Loucy (cell line): ENCODE results near the gene JPH3.

Experiments
- H2AFZ ChIP-seq: fragments of 200-600 bp; sonication (generic); 2 replicates; pipeline ENCODE4 v1.6.0; 2016; ENCODE audit warnings: antibody characterized with exemption, mild to moderate bottlenecking, low read length, moderate library complexity
- H3F3A ChIP-seq: fragments of 200-600 bp; 2 replicates; pipeline ENCODE4 v1.6.0; 2016; ENCODE audit warnings: antibody characterized with exemption, low read depth, mild to moderate bottlenecking
- H3K27me3 ChIP-seq: fragments of 200-600 bp; sonication (generic); 2 replicates; pipeline ENCODE4 v1.6.1; 2014; ENCODE audit warnings: low read length, mild to moderate bottlenecking; ENCODE audit not compliant: insufficient read depth, poor library complexity, severe bottlenecking
- H3K36me3 ChIP-seq: fragments of 200-600 bp; sonication (generic); 2 replicates; pipeline ENCODE4 v1.6.1; 2016; ENCODE audit warnings: low read length; ENCODE audit not compliant: insufficient read depth
- H3K4me1 ChIP-seq: fragments of 200-600 bp; sonication (generic); 2 replicates; pipeline ENCODE4 v1.5.1; 2014; ENCODE audit warnings: low read length, mild to moderate bottlenecking; ENCODE audit not compliant: insufficient read depth, poor library complexity, severe bottlenecking
- H3K4me2 ChIP-seq: fragments of 200-600 bp; sonication (generic); 2 replicates; pipeline ENCODE4 v1.6.0; 2014; ENCODE audit warnings: antibody characterized with exemption, low read length, low read depth, mild to moderate bottlenecking; ENCODE audit not compliant: poor library complexity, severe bottlenecking
- H3K4me3 ChIP-seq: fragments of 200-600 bp; sonication (generic); 2 replicates; pipeline ENCODE4 v1.5.1; 2014; ENCODE audit warnings: low read length, mild to moderate bottlenecking, mixed read lengths; ENCODE audit not compliant: poor library complexity, severe bottlenecking
- H3K79me2 ChIP-seq: fragments of 200-600 bp; sonication (generic); 2 replicates; pipeline ENCODE4 v1.6.1; 2014; ENCODE audit warnings: low read length; ENCODE audit not compliant: insufficient read depth
- H3K9ac ChIP-seq: fragments of 200-600 bp; sonication (generic); 2 replicates; pipeline ENCODE4 v1.6.0; 2014; ENCODE audit warnings: mild to moderate bottlenecking, low read depth, low read length, moderate library complexity; ENCODE audit not compliant: poor library complexity, severe bottlenecking
- H3K9me2 ChIP-seq: fragments of 200-600 bp; sonication (generic); replicated peaks from 2 replicates; pipeline ENCODE4 v1.6.1; 2016; ENCODE audit warnings: low read depth, low read length, mixed read lengths
- H3K9me3 ChIP-seq: fragments of 200-600 bp; sonication (generic); 2 replicates; pipeline ENCODE4 v1.6.1; 2014; ENCODE audit warnings: mild to moderate bottlenecking, antibody characterized with exemption, low read length, low read depth; ENCODE audit not compliant: insufficient read depth
- H4K20me1 ChIP-seq: fragments of 200-600 bp; sonication (generic); 2 replicates; pipeline ENCODE4 v1.6.0; 2014; ENCODE audit warnings: antibody characterized with exemption, low read length, mild to moderate bottlenecking; ENCODE audit not compliant: insufficient read depth, poor library complexity, severe bottlenecking
- CTCF ChIP-seq: fragments of 200-600 bp; sonication (generic); conservative IDR thresholded peaks from 2 replicates; pipeline ENCODE4 v1.5.1; 2014; ENCODE audit warnings: mild to moderate bottlenecking, antibody characterized with exemption, low read length
- EZH2phosphoT487 ChIP-seq: fragments of 200-600 bp; IDR thresholded peaks from 2 replicates; pipeline ENCODE4 v1.6.1; 2018; ENCODE audit warnings: antibody characterized with exemption, mild to moderate bottlenecking, moderate library complexity, borderline replicate concordance

JPH3 gene

GRCh38 chr16:87740441-87740840 lies 138.1 kb downstream of the JPH3 start:
- no peaks in the 10 kb centered on the region; the same call in 1 of the 2 replicates for H3K79me2 ChIP-seq
- no peaks in the 10 kb centered on the region for H3K4me1 ChIP-seq
- H3K36me3 ChIP-seq, result peaks cover 12% of the 10 kb centered on the region; the same call in 1 of the 2 replicates
- no peak overlapping the region for H2AFZ ChIP-seq
- no peak overlapping the region for H3K4me3 ChIP-seq
- no peaks in the 10 kb centered on the region for H3F3A ChIP-seq
- no peak overlapping the region for H3K9ac ChIP-seq
- TF ChIP-seq EZH2phosphoT487 (no peak), CTCF (no peak)
- H3K9me3 ChIP-seq, result no peaks in the 10 kb centered on the region
- no peaks in the 10 kb centered on the region for H3K9me2 ChIP-seq
- no peak overlapping the region for H3K4me2 ChIP-seq
- no peaks in the 10 kb centered on the region for H4K20me1 ChIP-seq
- H3K27me3 ChIP-seq, result no peaks in the 10 kb centered on the region

- Histone ChIP-seq H3K9me2 (no peaks in the 10 kb centered on the region), H3K4me2 (no peak overlapping the region), H3K9me3 (no peaks in the 10 kb centered on the region), H3K27me3 (no peaks in the 10 kb centered on the region), H3K36me3 (peaks cover 14% of the 10 kb centered on the region; the same call in 1 of the 2 replicates), H3K4me1 (no peaks in the 10 kb centered on the region), H3K79me2 (no peaks in the 10 kb centered on the region; the same call in 1 of the 2 replicates), H3K9ac (no peak overlapping the region), H4K20me1 (no peaks in the 10 kb centered on the region), H3F3A (no peaks in the 10 kb centered on the region), H3K4me3 (no peak overlapping the region), H2AFZ (no peak overlapping the region)
- TF ChIP-seq CTCF (no peak), EZH2phosphoT487 (no peak)
These were observed 138.7 kb downstream of the JPH3 start for GRCh38 chr16:87740909-87741424.

- no peaks in the 10 kb centered on the region for H3K27me3 ChIP-seq
- H3K79me2 ChIP-seq, result no peaks in the 10 kb centered on the region; the same call in 1 of the 2 replicates
- no peaks in the 10 kb centered on the region for H3K4me1 ChIP-seq
- no peak overlapping the region for H3K9ac ChIP-seq
- H2AFZ ChIP-seq, result no peak overlapping the region
- no peaks in the 10 kb centered on the region for H3K9me3 ChIP-seq
- H3K4me2 ChIP-seq, result no peak overlapping the region
- no peaks in the 10 kb centered on the region for H3K9me2 ChIP-seq
- no peaks in the 10 kb centered on the region for H3F3A ChIP-seq
- no peak for TF ChIP-seq EZH2phosphoT487
- TF ChIP-seq CTCF, result no peak
- H3K36me3 ChIP-seq, result peaks cover 9% of the 10 kb centered on the region; the same call in 1 of the 2 replicates
- H3K4me3 ChIP-seq, result no peak overlapping the region
- H4K20me1 ChIP-seq, result no peaks in the 10 kb centered on the region
These were observed 139.6 kb downstream of the JPH3 start for GRCh38 chr16:87741700-87742415.
